ENCODE measurements around the gene RNF182. TPM values are rescaled to one million over a fixed set of nuclear protein-coding genes. Genes with fewer than 3 reads are reported as not detected.

RNF182 gene
- polyA plus RNA-seq (2012; ENCODE audit: insufficient read length, low read depth): not detected

- TF ChIP-seq TAF1 (IDR thresholded peaks at IDR 0.05; ENCODE audit: borderline replicate concordance, insufficient read depth, low read length): no peak
- TF ChIP-seq REST (IDR thresholded peaks at IDR 0.05; ENCODE audit: insufficient read depth in 1 of 2, low read depth in 2 of 2, low read length in 2 of 2): no peak
- TF ChIP-seq POLR2AphosphoS5 (IDR thresholded peaks at IDR 0.05; ENCODE audit: low read depth, low read length): no peak
- no peak for TF ChIP-seq SIN3A (IDR thresholded peaks at IDR 0.05; ENCODE audit: borderline replicate concordance, insufficient read depth, low read length)
- no peak for TF ChIP-seq FOXP2 (optimal IDR thresholded peaks at IDR 0.05; ENCODE audit: borderline replicate concordance, extremely low read depth, extremely low read length, insufficient read depth)
Measured at GRCh38 chr6:13924949-13925881, at the start of gene RNF182. Gene RNF182, plus strand, starts transcription at chr6:13924952. Its CDS starts 52,168 bp downstream, at chr6:13977120.

- TF ChIP-seq FOXP2 (optimal IDR thresholded peaks at IDR 0.05; ENCODE audit: borderline replicate concordance, extremely low read depth, extremely low read length, insufficient read depth) (no peak), POLR2AphosphoS5 (IDR thresholded peaks at IDR 0.05; ENCODE audit: low read depth, low read length) (no peak), REST (IDR thresholded peaks at IDR 0.05; ENCODE audit: insufficient read depth in 1 of 2, low read depth in 2 of 2, low read length in 2 of 2) (no peak), SIN3A (IDR thresholded peaks at IDR 0.05; ENCODE audit: borderline replicate concordance, insufficient read depth, low read length) (no peak), TAF1 (IDR thresholded peaks at IDR 0.05; ENCODE audit: borderline replicate concordance, insufficient read depth, low read length) (no peak)
Measured at GRCh38 chr6:13877051-13877450, 47.7 kb upstream of the RNF182 start.

- TF ChIP-seq FOXP2 (optimal IDR thresholded peaks at IDR 0.05; ENCODE audit: borderline replicate concordance, extremely low read depth, extremely low read length, insufficient read depth) (no peak), POLR2AphosphoS5 (IDR thresholded peaks at IDR 0.05; ENCODE audit: low read depth, low read length) (no peak), SIN3A (IDR thresholded peaks at IDR 0.05; ENCODE audit: borderline replicate concordance, insufficient read depth, low read length) (no peak), REST (IDR thresholded peaks at IDR 0.05; ENCODE audit: insufficient read depth in 1 of 2, low read depth in 2 of 2, low read length in 2 of 2) (no peak), TAF1 (IDR thresholded peaks at IDR 0.05; ENCODE audit: borderline replicate concordance, insufficient read depth, low read length) (no peak)
Measured at GRCh38 chr6:13881621-13882165, 43.1 kb upstream of the RNF182 start.

- TF ChIP-seq REST (IDR thresholded peaks at IDR 0.05; ENCODE audit: insufficient read depth in 1 of 2, low read depth in 2 of 2, low read length in 2 of 2) (no peak), POLR2AphosphoS5 (IDR thresholded peaks at IDR 0.05; ENCODE audit: low read depth, low read length) (no peak), FOXP2 (optimal IDR thresholded peaks at IDR 0.05; ENCODE audit: borderline replicate concordance, extremely low read depth, extremely low read length, insufficient read depth) (no peak), TAF1 (IDR thresholded peaks at IDR 0.05; ENCODE audit: borderline replicate concordance, insufficient read depth, low read length) (no peak), SIN3A (IDR thresholded peaks at IDR 0.05; ENCODE audit: borderline replicate concordance, insufficient read depth, low read length) (no peak)
Measured at GRCh38 chr6:13883966-13884365, 40.8 kb upstream of the RNF182 start.
